ENCODE data around the gene ADGRE2.
"Not testable (repeated sequence)": the region's sequence is repeated elsewhere in the genome, so short reads cannot be mapped to it uniquely, and the experiment has no call there.

Gene ADGRE2

DNA sequence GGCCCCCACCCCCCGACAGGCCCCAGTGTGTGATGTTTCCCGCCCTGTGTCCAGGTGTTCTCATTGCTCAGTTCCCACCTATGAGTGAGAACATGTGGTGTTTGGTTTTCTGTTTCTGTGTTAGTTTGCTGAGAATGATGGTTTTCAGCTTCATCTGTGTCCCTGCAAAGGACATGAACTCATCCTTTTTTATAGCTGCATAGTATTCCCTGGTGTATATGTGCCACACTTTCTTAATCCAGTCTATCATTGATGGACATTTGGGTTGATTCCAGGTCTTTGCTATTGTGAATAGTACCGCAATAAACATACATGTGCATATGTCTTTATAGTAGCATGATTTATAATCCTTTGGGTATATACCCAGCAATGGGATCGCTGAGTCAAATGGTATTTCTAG lies 715 bp downstream of the ADGRE2 start:
- DNase-seq = not testable (repeated sequence)

- DNase-seq = no peak
These were observed 2.3 kb downstream of the ADGRE2 start for GRCh38 chr19:14775869-14776586.

DNA sequence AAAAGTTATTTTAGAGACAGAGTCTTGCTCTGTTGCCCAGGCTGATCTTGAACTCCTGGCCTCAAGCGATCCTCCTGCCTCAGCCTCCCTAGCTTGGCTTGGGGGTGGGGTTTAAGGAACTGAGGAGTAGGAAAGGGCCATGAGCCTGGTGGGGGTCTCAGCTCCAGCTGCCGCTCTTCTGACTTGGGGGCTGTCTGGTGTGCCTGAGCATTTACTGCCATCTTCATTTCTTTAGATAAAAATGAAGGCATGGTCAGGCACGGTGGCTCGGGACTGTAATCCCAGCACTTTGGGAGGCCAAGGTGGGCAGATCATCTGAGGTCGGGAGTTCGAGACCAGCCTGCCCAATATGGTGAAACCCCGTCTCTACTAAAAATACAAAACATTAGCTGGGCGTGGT lies 3.0 kb downstream of the ADGRE2 start:
- not testable (repeated sequence) for DNase-seq

DNA sequence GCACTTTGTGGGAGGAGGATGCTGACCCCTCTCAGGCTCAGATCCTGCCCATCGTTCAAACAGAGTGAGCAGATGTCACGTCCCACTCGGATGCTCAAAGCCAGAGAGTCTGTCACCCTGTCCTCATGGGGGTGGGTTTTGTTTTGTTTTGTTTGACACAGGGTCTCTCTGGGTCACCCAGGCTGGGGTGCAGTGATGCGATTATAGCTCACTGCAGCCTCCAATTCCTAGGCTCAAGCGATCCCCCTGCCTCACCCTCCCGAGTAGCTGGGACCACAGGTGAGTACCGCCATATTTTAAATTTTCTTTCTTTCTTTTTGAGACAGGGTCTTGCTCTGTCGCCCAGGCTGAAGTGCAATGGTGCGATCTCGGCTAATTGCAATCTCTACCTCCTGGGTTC lies 4.0 kb downstream of the ADGRE2 start:
- DNase-seq = no peak

GRCh38 chr19:14773722-14774121 lies 4.6 kb downstream of the ADGRE2 start:
- not testable (repeated sequence) for DNase-seq

GRCh38 chr19:14772995-14773394 lies 5.4 kb downstream of the ADGRE2 start:
- DNase-seq = no peak

GRCh38 chr19:14772467-14772866 lies 5.9 kb downstream of the ADGRE2 start:
- DNase-seq = no peak

GRCh38 chr19:14770944-14771839 lies 7.2 kb downstream of the ADGRE2 start:
- DNase-seq = no peak

GRCh38 chr19:14770136-14770535 lies 8.2 kb downstream of the ADGRE2 start:
- DNase-seq = no peak

DNA sequence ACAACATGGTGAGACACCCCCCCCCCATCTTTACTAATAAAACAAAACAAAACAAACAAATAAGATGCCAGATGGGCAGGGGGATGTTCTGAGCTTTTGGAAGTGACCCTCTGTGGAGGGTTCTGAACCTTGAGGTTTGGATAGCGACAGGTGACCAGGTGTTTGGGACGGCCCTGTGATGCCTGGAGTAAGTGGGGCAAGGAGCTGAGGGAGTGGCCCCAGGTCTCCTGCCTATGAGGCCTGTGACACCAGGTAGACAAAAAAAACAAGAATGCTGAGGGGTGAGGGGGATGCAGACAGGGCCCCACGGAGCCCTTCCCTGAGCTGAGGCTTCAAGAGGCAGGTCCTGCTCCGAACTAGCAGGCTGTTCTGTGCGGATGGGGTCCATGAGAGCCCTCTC lies 9.2 kb downstream of the ADGRE2 start:
- DNase-seq = no peak

DNA sequence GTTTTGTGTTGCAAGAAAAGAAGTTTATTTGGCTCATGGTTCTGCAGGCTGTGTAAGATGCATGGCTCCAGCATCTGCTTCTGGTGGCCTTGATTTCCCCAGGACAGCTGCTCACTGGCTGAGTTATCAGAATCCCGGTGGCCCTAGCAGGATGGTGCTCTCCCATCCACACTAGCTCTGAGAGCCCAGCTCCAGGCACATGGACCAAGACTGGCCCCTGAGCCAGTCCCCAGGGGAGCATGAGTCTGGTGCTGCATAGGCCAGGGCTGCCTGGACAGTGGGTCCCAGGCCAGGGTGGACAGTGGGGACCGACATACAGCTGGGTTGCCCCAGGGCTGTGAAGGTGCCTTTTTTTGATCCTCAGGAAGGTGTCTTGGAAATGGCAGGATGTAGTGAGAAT lies 10.4 kb downstream of the ADGRE2 start:
- no peak for DNase-seq

GRCh38 chr19:14767466-14767971 lies 10.8 kb downstream of the ADGRE2 start:
- no peak for DNase-seq

DNA sequence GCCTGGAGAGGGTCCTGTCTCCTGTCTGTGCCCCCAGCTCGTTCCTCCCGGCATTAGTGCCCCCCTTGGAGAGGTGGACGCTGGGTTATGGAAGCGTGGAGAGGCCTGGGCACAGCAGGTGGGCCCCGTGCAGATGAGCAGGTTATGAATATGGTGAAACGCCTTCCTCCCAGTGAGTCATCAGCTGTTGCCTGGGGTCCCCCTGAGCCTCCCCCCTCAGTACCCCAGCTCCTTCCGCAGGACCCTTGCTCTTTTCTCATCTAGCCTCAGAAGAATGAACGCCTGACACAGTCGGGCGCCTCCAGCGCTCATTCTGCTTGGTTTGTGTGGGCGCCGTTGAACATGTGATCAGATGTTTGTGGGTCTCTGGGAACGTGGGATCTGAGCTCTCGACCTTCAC lies 12.5 kb downstream of the ADGRE2 start:
- not testable (repeated sequence) for DNase-seq

- not testable (repeated sequence) for DNase-seq
These were observed 13.0 kb downstream of the ADGRE2 start for GRCh38 chr19:14765403-14765802.

GRCh38 chr19:14764401-14764800 lies 14.0 kb downstream of the ADGRE2 start:
- DNase-seq = no peak

GRCh38 chr19:14763497-14764145 lies 14.7 kb downstream of the ADGRE2 start:
- DNase-seq = no peak

GRCh38 chr19:14762111-14762510 lies 16.2 kb downstream of the ADGRE2 start:
- no peak for DNase-seq

- no peak for DNase-seq
These were observed 16.8 kb downstream of the ADGRE2 start for GRCh38 chr19:14761607-14762006.

DNA sequence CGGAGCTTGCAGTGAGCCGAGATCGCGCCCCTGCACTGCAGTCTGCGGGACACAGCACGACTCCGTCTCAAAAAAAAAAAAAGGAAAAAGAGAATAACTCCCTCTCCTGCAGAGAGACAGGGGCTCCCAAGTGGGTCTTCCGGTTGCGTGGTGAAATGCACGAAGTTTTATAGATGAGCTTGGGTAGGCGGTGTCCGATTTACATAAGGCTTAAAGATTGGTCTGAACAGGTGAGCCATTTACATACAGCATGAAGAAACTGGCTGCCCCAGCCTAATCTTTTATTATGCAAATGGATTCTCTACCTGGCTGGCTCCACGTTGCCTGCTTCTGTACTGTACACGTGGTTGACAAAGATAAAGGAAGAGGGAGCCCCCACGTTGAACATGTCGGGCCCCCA lies 19.5 kb downstream of the ADGRE2 start:
- no peak for DNase-seq

GRCh38 chr19:14748601-14749000 lies 29.8 kb downstream of the ADGRE2 start:
- no peak for DNase-seq

- no peak for DNase-seq
These were observed 31.5 kb downstream of the ADGRE2 start for GRCh38 chr19:14746886-14747285.

GRCh38 chr19:14735915-14736314 lies 42.4 kb downstream of the ADGRE2 start:
- no peak for DNase-seq

DNA sequence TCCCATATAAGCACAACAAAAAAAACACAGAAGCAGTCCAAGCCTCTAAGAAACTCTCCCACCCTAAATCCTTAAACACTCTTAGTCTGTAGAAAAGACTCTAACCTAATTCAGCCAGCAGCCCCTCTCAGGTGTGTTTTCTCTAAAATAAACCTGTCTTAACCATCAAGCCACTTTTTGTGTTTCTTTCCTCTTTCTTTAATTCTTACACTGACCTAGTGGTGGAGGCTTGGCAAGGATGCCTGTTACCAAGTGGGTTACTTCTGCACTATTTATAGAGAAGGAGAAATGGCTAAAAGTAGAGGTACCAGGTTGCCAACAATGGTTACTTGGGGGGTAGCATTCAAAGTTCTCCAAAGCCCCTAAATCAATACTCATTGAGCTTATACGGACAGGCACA lies 44.8 kb downstream of the ADGRE2 start:
- no peak for DNase-seq

DNA sequence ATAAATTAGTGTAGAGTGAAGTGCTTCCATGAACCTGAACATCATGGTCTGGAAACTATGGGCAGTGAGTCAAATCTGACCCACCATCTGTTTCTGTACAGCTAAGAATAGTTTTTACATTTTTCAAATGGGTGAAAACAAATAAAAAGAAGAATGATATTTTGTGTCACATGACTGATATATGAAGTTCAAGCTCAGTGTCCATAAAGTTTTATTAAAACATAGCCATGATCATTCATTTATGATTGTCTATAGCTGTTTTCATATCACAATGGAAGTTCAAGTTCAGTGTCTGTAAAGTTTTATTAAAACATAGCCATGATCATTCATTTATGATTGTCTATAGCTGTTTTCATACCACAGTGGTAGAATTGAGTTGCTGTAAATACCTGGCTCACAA lies 45.9 kb downstream of the ADGRE2 start:
- DNase-seq = no peak

All from NCI-H1092 treated with DMSO at 0.1 percent for 48 hours (cell line).